GM12878 (cell line): Measurements from ENCODE around the gene REV3L. TPM values are rescaled to one million over a fixed set of nuclear protein-coding genes. Genes with fewer than 3 reads are reported as not detected.
A peak's percentile ranks its signal among the peaks of the same experiment; 100 is the strongest.

ENCODE experiments used
- ATAC-seq: fragments of 200-7000 bp; cut with Tn5 transposase; 3 replicates; pipeline ENCODE4 v1.9.1; 2020; ENCODE audit warnings: mild to moderate bottlenecking, moderate library complexity
- BruUV-seq: library from RNA; stranded (reverse); fragments of 400-500 nt; replicated peaks from 2 replicates; lab custom pipeline; 2021; lab: Mats Ljungman, UMichigan
- CTCF ChIA-PET: fragments of 300-600 bp; sonication (Branson Sonifier 250); formaldehyde crosslinking; extraction: SDS; loops from one replicate; lab custom pipeline; 2021; ENCODE audit warnings: inconsistent platforms; lab: Yijun Ruan, JAX
- POLR2A ChIA-PET: fragments of 350-600 bp; formaldehyde crosslinking; extraction: SDS; loops from one replicate; lab custom pipeline; 2021; ENCODE audit warnings: inconsistent platforms; lab: Charles Lee
- RAD21 ChIA-PET: fragments of 300-600 bp; sonication (Branson Sonifier 250); formaldehyde crosslinking; loops from one replicate; lab custom pipeline; 2023; ENCODE audit warnings: antibody characterized with exemption; ENCODE audit not compliant: unreplicated experiment; lab: Charles Lee
- SMC1A ChIA-PET: fragments of 300-600 bp; sonication (Branson Sonifier 250); formaldehyde crosslinking; loops from one replicate; lab custom pipeline; 2023; ENCODE audit not compliant: unreplicated experiment, uncharacterized antibody; lab: Charles Lee
- DNase-seq: peaks from one replicate; pipeline ENCODE4 v3.0.0-alpha.2; 2011; ENCODE audit warnings: low read depth, low spot score
- FAIRE-seq: peaks from 3 replicates; lab custom pipeline; 2011; peaks lifted over from hg19 to GRCh38; lab: Jason Lieb, UNC
- H2AFZ ChIP-seq: 2 replicates; pipeline ENCODE4 v1.6.0; 2011; ENCODE audit warnings: low read depth, low read length, control low read depth; ENCODE audit not compliant: control insufficient read depth
- H3K27ac ChIP-seq: 2 replicates; pipeline ENCODE4 v1.5.1; 2011; ENCODE audit warnings: control low read depth; ENCODE audit not compliant: control insufficient read depth, insufficient read depth
- H3K27me3 ChIP-seq, 2 experiments: replicated peaks in 1 of 2; 2 replicates each; pipeline versions ENCODE4 v1.6.0 to v1.6.1; 2011; ENCODE audit warnings: low read length in 1 of 2; ENCODE audit not compliant: control insufficient read depth in 2 of 2, insufficient read depth in 2 of 2
- H3K36me3 ChIP-seq, 2 experiments: 2 replicates each; pipeline ENCODE4 v1.5.1; 2011; ENCODE audit warnings: low read length in 1 of 2; ENCODE audit not compliant: control insufficient read depth in 2 of 2, insufficient read depth in 2 of 2
- H3K4me1 ChIP-seq: 2 replicates; pipeline ENCODE4 v1.6.1; 2011; ENCODE audit warnings: mild to moderate bottlenecking, low read length, moderate library complexity, mixed read lengths; ENCODE audit not compliant: control insufficient read depth, insufficient read depth
- H3K4me2 ChIP-seq: 2 replicates; pipeline ENCODE4 v1.6.0; 2011; ENCODE audit warnings: control low read depth; ENCODE audit not compliant: control insufficient read depth, insufficient read depth
- H3K4me3 ChIP-seq: fragments of 200-600 bp; sonication (generic); 2 replicates; pipeline ENCODE4 v1.5.1; 2016
- H3K79me2 ChIP-seq: 2 replicates; pipeline ENCODE4 v1.6.0; 2011; ENCODE audit warnings: low read length; ENCODE audit not compliant: control insufficient read depth, insufficient read depth
- H3K9ac ChIP-seq: 2 replicates; pipeline ENCODE4 v1.8.0; 2011; ENCODE audit warnings: low read length, control low read depth, mixed read lengths; ENCODE audit not compliant: control insufficient read depth, insufficient read depth
- H3K9me3 ChIP-seq: replicated peaks from 3 replicates; pipeline ENCODE4 v1.5.1; 2011; ENCODE audit warnings: mild to moderate bottlenecking, low read length; ENCODE audit not compliant: control insufficient read depth, insufficient read depth
- H4K20me1 ChIP-seq: 2 replicates; pipeline ENCODE4 v1.6.0; 2011; ENCODE audit not compliant: control insufficient read depth, insufficient read depth
- POLR2AphosphoS5 ChIP-seq: IDR thresholded peaks from 2 replicates; pipeline ENCODE4 v1.6.1; 2011; ENCODE audit warnings: mild to moderate bottlenecking, low read length, inconsistent platforms
- WGBS: methylation state at CpG from one replicate; pipeline ENCODE4 v1.1.6; 2016; ENCODE audit warnings: low lambda C conversion rate; ENCODE audit not compliant: insufficient replicate concordance, insufficient coverage; ENCODE audit errors: missing lambda C conversion rate; 5-methylcytosine and 5-hydroxymethylcytosine counted together
- in situ Hi-C: fragments of 300-500 bp; cut with MboI; formaldehyde crosslinking; loops from 9 replicates; pipeline ENCODE4 v1.14.3; 2018; ENCODE audit warnings: mixed read lengths
- intact Hi-C: fragments of 100-400 bp; cut with micrococcal nuclease; formaldehyde crosslinking; loops from one replicate; pipeline ENCODE4 v1.14.2; 2022; ENCODE audit not compliant: unreplicated experiment
- polyA plus RNA-seq, 11 experiments: library from polyadenylated mRNA; depleted of rRNA in 4 of 11; unstranded in 6 of 11; stranded (reverse) in 5 of 11; fragments of >200 nt; fragmentation: Nextera tagmentation in 4 of 11; fragmentation: Illumina TruSeq in 1 of 11; extraction: Ambion mirVana in 4 of 11; extraction: Trizol in 1 of 11; gene quantifications; 1 replicate in 1 of 11; 2 replicates in 10 of 11; pipeline versions ENCODE4 v1.2.1 to v1.2.3, GENCODE V29; 2011 to 2016; ENCODE audit warnings: inconsistent platforms in 2 of 11, missing spikeins in 2 of 11, low read depth in 1 of 11
- total RNA-seq, 4 experiments: library from RNA; depleted of rRNA in 3 of 4; stranded (reverse); fragments of >200 nt in 3 of 4; fragmentation: Illumina TruSeq in 1 of 4; extraction: Trizol in 1 of 4; gene quantifications; 2 replicates each; pipeline versions ENCODE4 v1.2.1 to v1.2.3, GENCODE V29; 2013 to 2021
- TF ChIP-seq, protein P1 (sequence below): fragments of 450-650 bp; IDR thresholded peaks from 2 replicates; pipeline ENCODE4 v1.6.1; 2016; ENCODE audit warnings: mild to moderate bottlenecking

REV3L gene
- total and polyA plus RNA-seq, 10 of the 15 experiments (the other 5 are each of a cell fraction or from before 2014, with no cell fraction given) = 7.6 to 33.6 (median 21.5) TPM

DNA sequence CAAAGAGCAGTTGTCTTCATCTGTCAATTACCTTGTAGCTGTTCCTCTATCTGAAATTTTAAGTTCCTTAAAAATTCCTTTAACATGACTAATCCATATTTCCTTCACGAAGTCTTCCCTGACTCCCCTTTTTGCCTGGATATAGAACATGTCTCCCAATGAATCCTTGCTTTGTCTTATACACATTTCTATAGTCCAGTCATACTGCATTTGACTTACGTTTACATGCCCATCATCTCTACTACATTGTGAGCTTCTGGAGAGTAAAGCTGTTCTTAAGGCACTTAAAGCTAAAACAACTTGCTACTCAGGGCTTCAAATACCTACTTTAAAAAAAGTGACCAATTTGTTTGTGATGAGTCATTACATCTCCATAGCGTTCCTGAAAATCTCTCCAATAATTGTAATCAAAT lies 4.9 kb downstream of the REV3L start:
- in situ Hi-C loops (loop anchor here (5.0 kb wide), 1 partner anchor 216 kb away; no protein-coding TSS in a partner anchor), intact Hi-C loops (loop anchor here (5.0 kb wide), 3 partner anchors 51 to 111 kb away; no protein-coding TSS in a partner anchor)
- H4K20me1 ChIP-seq = no peaks in the 10 kb centered on the region
- no peak overlapping the region for H3K9ac ChIP-seq
- H3K9me3 ChIP-seq = no peaks in the 10 kb centered on the region
- TF ChIP-seq, protein P1, sequence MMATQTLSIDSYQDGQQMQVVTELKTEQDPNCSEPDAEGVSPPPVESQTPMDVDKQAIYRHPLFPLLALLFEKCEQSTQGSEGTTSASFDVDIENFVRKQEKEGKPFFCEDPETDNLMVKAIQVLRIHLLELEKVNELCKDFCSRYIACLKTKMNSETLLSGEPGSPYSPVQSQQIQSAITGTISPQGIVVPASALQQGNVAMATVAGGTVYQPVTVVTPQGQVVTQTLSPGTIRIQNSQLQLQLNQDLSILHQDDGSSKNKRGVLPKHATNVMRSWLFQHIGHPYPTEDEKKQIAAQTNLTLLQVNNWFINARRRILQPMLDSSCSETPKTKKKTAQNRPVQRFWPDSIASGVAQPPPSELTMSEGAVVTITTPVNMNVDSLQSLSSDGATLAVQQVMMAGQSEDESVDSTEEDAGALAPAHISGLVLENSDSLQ = peak; percentile 33; the same call in 1 of the 2 replicates
- no peak for TF ChIP-seq POLR2AphosphoS5
- FAIRE-seq (no peak), DNase-seq (no peak), ATAC-seq (peak; percentile 7; the same call in 1 of the 3 replicates)
- peaks cover 12% of the 10 kb centered on the region; the same call in 1 of the 2 replicates for H3K4me1 ChIP-seq
- H3K27me3 ChIP-seq = no peaks in the 10 kb centered on the region
- ChIA-PET RAD21 (interaction anchor here (0.6 to 3.1 kb wide), 69 partner anchors 9 to 565 kb away, joined by 3 to 263 read pairs (median 4); partner anchors contain the start of gene TRAF3IP2), SMC1A (interaction anchor here (0.6 to 3.1 kb wide), 78 partner anchors 9 to 565 kb away, joined by 3 to 153 read pairs (median 5); partner anchors contain the start of genes RPF2 and TRAF3IP2), CTCF (interaction anchor here (0.7 to 3.1 kb wide), 59 partner anchors 12 to 572 kb away, joined by 3 to 215 read pairs (median 6); partner anchors contain the start of gene TRAF3IP2), POLR2A (interaction anchor here (0.8 to 2.0 kb wide), 20 partner anchors 9 to 467 kb away, joined by 3 to 52 read pairs (median 4); partner anchors contain the start of gene TRAF3IP2)
- WGBS = 49% methylated on average over 3 of the region's 3 CpGs
- H3K27ac ChIP-seq = no peak overlapping the region
- peak overlapping the region; percentile 52; the same call in 1 of the 2 replicates for H3K4me2 ChIP-seq
- peaks cover 98% of the 10 kb centered on the region for H3K79me2 ChIP-seq
- H2AFZ ChIP-seq = no peak overlapping the region
- peak overlapping the region; percentile 24; the same call in 1 of the 2 replicates for H3K4me3 ChIP-seq
- no peaks in the 10 kb centered on the region; a peak in 1 of 4 replicates for H3K36me3 ChIP-seq
- BruUV-seq = no TSS peak
